ENCODE data around the gene BGLAP.

The BGLAP gene

GRCh38 chr1:156229809-156230472 lies 12.0 kb upstream of the BGLAP start (continued):
- TF ChIP-seq SNAI2 (CRISPR knock-in tag; IDR thresholded peaks at IDR 0.05) = no peak
- no peak for TF ChIP-seq GLIS3 (CRISPR knock-in tag; IDR thresholded peaks at IDR 0.05)
- TF ChIP-seq PATZ1 (CRISPR knock-in tag; IDR thresholded peaks at IDR 0.05; ENCODE audit: borderline replicate concordance) = no peak
- no peak for TF ChIP-seq CSRNP3 (CRISPR knock-in tag; IDR thresholded peaks at IDR 0.05)
- TF ChIP-seq POU6F1 (CRISPR knock-in tag; IDR thresholded peaks at IDR 0.05; ENCODE audit: borderline replicate concordance, low read depth) = no peak
- no peak for TF ChIP-seq ESRRG (CRISPR knock-in tag; IDR thresholded peaks at IDR 0.05)
- TF ChIP-seq ZNF70 (CRISPR knock-in tag; IDR thresholded peaks at IDR 0.05) = no peak

- no peak for TF ChIP-seq BACH2 (CRISPR knock-in tag; IDR thresholded peaks at IDR 0.05; ENCODE audit: borderline replicate concordance)
- no peak for TF ChIP-seq ZFP30 (CRISPR knock-in tag; IDR thresholded peaks at IDR 0.05)
- no peak for TF ChIP-seq TOX (CRISPR knock-in tag; IDR thresholded peaks at IDR 0.05; ENCODE audit: borderline replicate concordance)
- no peak for TF ChIP-seq GLIS3 (CRISPR knock-in tag; IDR thresholded peaks at IDR 0.05)
- TF ChIP-seq TSHZ2 (CRISPR knock-in tag; IDR thresholded peaks at IDR 0.05) = no peak
- no peak for TF ChIP-seq CREB5 (CRISPR knock-in tag; IDR thresholded peaks at IDR 0.05; ENCODE audit: low read depth)
- no peak for TF ChIP-seq ZC3H10 (CRISPR knock-in tag; IDR thresholded peaks at IDR 0.05)
- no peak for TF ChIP-seq CSDC2 (CRISPR knock-in tag; IDR thresholded peaks at IDR 0.05)
- TF ChIP-seq CSRNP3 (CRISPR knock-in tag; IDR thresholded peaks at IDR 0.05) = no peak
- no peak for TF ChIP-seq TCF4 (CRISPR knock-in tag; IDR thresholded peaks at IDR 0.05; ENCODE audit: borderline replicate concordance)
- TF ChIP-seq ZNF8 (CRISPR knock-in tag; IDR thresholded peaks at IDR 0.05) = no peak
- no peak for TF ChIP-seq ESRRG (CRISPR knock-in tag; IDR thresholded peaks at IDR 0.05)
- TF ChIP-seq PPARA (CRISPR knock-in tag; IDR thresholded peaks at IDR 0.05; ENCODE audit: borderline replicate concordance) = no peak
- no peak for TF ChIP-seq ARNTL (CRISPR knock-in tag; IDR thresholded peaks at IDR 0.05; ENCODE audit: borderline replicate concordance, low read depth)
- no peak for TF ChIP-seq ZNF70 (CRISPR knock-in tag; IDR thresholded peaks at IDR 0.05)
- no peak for ATAC-seq
These were observed 11.5 kb upstream of the BGLAP start for GRCh38 chr1:156230473-156230837.

Data from SK-N-SH treated with all-trans-retinoic acid at 6 μM for 48 hours (cell line).